ENCODE measurements around the gene ANKRD13B.

ANKRD13B gene

DNA sequence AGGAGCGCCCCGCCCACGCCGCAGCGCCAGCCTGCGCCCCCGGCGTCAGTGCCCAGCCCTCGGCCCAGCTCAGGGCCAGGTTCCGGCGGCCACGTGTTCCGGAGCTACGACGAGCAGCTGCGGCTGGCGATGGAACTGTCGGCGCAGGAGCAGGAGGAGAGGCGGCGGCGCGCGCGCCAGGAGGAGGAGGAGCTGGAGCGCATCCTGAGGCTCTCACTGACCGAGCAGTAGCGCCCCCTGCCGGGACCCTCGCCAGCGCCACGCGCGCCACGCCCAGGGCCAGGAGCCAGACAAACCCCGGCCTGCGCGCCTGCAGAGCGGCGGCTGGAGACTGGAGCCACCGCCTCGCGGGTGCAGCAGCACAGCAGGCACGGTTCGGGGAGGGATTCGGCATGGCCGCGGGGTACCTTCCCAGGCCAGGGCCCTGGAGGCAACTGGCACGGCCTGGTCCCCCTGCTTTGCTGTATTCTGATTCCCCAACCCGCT, 20.5 kb downstream of the ANKRD13B start:
- WGBS: 3% methylated on average over 49 of the region's 50 CpGs
- Histone ChIP-seq H2BK15ac (ENCODE audit: low read depth, poor library complexity, severe bottlenecking) (peak overlapping the region; percentile 9), H3K27ac (ENCODE audit: low read length, poor library complexity, severe bottlenecking) (no peak overlapping the region), H4K8ac (ENCODE audit: low read length) (peak overlapping the region; percentile 82), H2BK120ac (ENCODE audit: low read depth, low read length) (no peak overlapping the region), H3K23ac (ENCODE audit: low read length in 2 of 2) (no peak overlapping the region), H3K18ac (ENCODE audit: low read depth in 1 of 2, low read length in 2 of 2) (peak overlapping the region; percentile 27 to 44), H3K27me3 (ENCODE audit: control insufficient read depth in 1 of 2, insufficient read depth in 1 of 2, low read length in 2 of 2) (peaks cover 6 to 9% of the 10 kb centered on the region in 2 experiments), H3K4me3 (ENCODE audit: insufficient read depth in 1 of 2, low read depth in 1 of 2, low read length in 2 of 2) (peak overlapping the region; percentile 27 to 59), H2BK12ac (ENCODE audit: low read length in 2 of 2) (peak overlapping the region; percentile 30 to 47), H3K4ac (ENCODE audit: low read depth in 1 of 2, low read length in 2 of 2) (no peak overlapping the region), H3K9me3 (ENCODE audit: control insufficient read depth, low read length) (no peaks in the 10 kb centered on the region), H3K4me2 (ENCODE audit: low read length, poor library complexity, severe bottlenecking) (peak overlapping the region; percentile 74), H2BK5ac (ENCODE audit: low read depth, low read length, poor library complexity, severe bottlenecking) (no peak overlapping the region), H3K79me1 (replicated peaks; ENCODE audit: low read length, poor library complexity, severe bottlenecking) (peaks cover 1% of the 10 kb centered on the region), H2AFZ (ENCODE audit: low read depth, low read length) (peak overlapping the region; percentile 7), H4K91ac (ENCODE audit: low read length) (peak overlapping the region; percentile 45), H3K14ac (ENCODE audit: low read length in 2 of 2) (no peak overlapping the region), H3K36me3 (ENCODE audit: control insufficient read depth in 1 of 2, insufficient read depth in 2 of 2, low read depth in 1 of 2, low read length in 2 of 2) (peaks cover 0 to 28% of the 10 kb centered on the region in 2 experiments), H3K4me1 (ENCODE audit: control insufficient read depth, insufficient read depth, low read depth, low read length) (peaks cover 44% of the 10 kb centered on the region), H3K9ac (ENCODE audit: low read length) (peak overlapping the region; percentile 70), H2AK5ac (ENCODE audit: low read length, severe bottlenecking) (no peak overlapping the region)
- peak; percentile 83 for DNase-seq

DNA sequence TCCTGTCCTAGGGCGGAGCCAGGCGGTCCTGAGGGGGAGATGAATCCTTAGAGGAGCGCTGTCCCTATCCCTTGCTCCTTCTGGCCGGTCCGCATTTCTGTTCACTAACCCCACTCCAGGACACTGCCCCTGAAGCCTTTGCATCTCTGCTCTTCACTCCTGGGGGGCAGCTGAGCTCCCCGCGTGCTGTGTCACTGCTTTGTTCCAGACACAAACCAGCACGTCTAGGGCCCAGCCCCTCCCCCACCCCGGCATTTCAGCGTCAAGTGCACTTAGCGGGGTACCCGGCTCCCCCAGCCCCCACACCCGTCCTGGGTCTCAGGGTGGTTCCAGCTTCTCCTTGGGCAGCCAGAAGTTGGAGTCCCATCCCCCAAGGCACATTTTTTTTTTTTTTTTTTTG, 20.9 kb downstream of the ANKRD13B start:
- Histone ChIP-seq H3K4ac (ENCODE audit: low read depth in 1 of 2, low read length in 2 of 2) (peak overlapping the region in 1 of 2 experiments; percentile 57), H3K4me3 (ENCODE audit: insufficient read depth in 1 of 2, low read depth in 1 of 2, low read length in 2 of 2) (peak overlapping the region in 1 of 2 experiments; percentile 59), H4K8ac (ENCODE audit: low read length) (peak overlapping the region; percentile 82), H3K23ac (ENCODE audit: low read length in 2 of 2) (no peak overlapping the region), H3K4me2 (ENCODE audit: low read length, poor library complexity, severe bottlenecking) (peak overlapping the region; percentile 74), H3K9me3 (ENCODE audit: control insufficient read depth, low read length) (no peaks in the 10 kb centered on the region), H3K36me3 (ENCODE audit: control insufficient read depth in 1 of 2, insufficient read depth in 2 of 2, low read depth in 1 of 2, low read length in 2 of 2) (peaks cover 0 to 24% of the 10 kb centered on the region in 2 experiments), H3K18ac (ENCODE audit: low read depth in 1 of 2, low read length in 2 of 2) (no peak overlapping the region), H3K79me1 (replicated peaks; ENCODE audit: low read length, poor library complexity, severe bottlenecking) (peaks cover 1% of the 10 kb centered on the region), H2AFZ (ENCODE audit: low read depth, low read length) (peak overlapping the region; percentile 7), H3K27me3 (ENCODE audit: control insufficient read depth in 1 of 2, insufficient read depth in 1 of 2, low read length in 2 of 2) (peaks cover 7 to 9% of the 10 kb centered on the region in 2 experiments), H2BK12ac (ENCODE audit: low read length in 2 of 2) (peak overlapping the region in 1 of 2 experiments; percentile 30), H4K91ac (ENCODE audit: low read length) (peak overlapping the region; percentile 45), H3K14ac (ENCODE audit: low read length in 2 of 2) (no peak overlapping the region), H2BK5ac (ENCODE audit: low read depth, low read length, poor library complexity, severe bottlenecking) (no peak overlapping the region), H2BK120ac (ENCODE audit: low read depth, low read length) (no peak overlapping the region), H3K27ac (ENCODE audit: low read length, poor library complexity, severe bottlenecking) (no peak overlapping the region), H2AK5ac (ENCODE audit: low read length, severe bottlenecking) (peak overlapping the region; percentile 49), H3K4me1 (ENCODE audit: control insufficient read depth, insufficient read depth, low read depth, low read length) (peaks cover 48% of the 10 kb centered on the region), H3K9ac (ENCODE audit: low read length) (peak overlapping the region; percentile 70), H2BK15ac (ENCODE audit: low read depth, poor library complexity, severe bottlenecking) (no peak overlapping the region)
- DNase-seq: no peak
- WGBS: 33% methylated on average over 13 of the region's 13 CpGs

DNA sequence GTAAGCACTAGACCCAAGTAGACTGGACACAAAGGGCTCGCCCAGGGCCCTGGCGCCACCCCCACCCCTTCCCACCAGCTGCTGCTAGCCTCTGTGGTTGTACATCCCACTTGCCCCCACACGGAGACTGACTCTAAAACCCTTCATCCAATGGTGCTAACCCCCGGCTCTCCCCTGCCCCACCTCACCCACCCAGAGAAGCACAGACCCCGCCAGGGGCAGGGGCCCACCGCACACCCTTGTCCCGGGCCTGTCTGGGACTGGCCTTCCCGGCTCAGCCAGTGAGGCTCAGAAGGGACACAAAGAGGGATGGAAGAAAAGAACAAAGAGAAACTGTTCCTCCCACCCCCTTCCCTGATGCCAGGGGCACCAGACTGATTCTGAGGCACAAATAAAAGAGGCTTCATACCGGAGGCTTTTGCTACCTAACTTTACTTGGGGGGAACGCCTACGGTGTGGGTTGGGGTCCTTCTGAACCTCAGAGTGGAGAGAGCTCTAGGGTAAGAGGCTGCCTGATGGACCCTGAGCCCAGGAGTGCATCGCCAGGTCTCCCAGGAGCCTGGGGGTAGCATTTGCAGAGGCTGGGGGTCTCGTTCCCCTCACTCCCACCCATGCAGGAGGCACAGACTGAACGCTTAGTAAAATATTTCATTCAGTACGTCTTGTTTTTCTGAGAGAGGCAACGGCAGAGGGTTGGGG, 21.6 kb downstream of the ANKRD13B start:
- no peak overlapping the region for H4K91ac ChIP-seq (ENCODE audit: low read length)
- no peak overlapping the region for H2BK12ac ChIP-seq (ENCODE audit: low read length in 2 of 2)
- H3K27ac ChIP-seq (ENCODE audit: low read length, poor library complexity, severe bottlenecking): no peak overlapping the region
- H3K18ac ChIP-seq (ENCODE audit: low read depth in 1 of 2, low read length in 2 of 2): no peak overlapping the region
- peaks cover 0 to 20% of the 10 kb centered on the region in 2 experiments for H3K36me3 ChIP-seq (ENCODE audit: control insufficient read depth in 1 of 2, insufficient read depth in 2 of 2, low read depth in 1 of 2, low read length in 2 of 2)
- H4K8ac ChIP-seq (ENCODE audit: low read length): no peak overlapping the region
- no peak overlapping the region for H3K14ac ChIP-seq (ENCODE audit: low read length in 2 of 2)
- H3K4ac ChIP-seq (ENCODE audit: low read depth in 1 of 2, low read length in 2 of 2): no peak overlapping the region
- H3K4me2 ChIP-seq (ENCODE audit: low read length, poor library complexity, severe bottlenecking): no peak overlapping the region
- no peak overlapping the region for H2AK5ac ChIP-seq (ENCODE audit: low read length, severe bottlenecking)
- H3K4me1 ChIP-seq (ENCODE audit: control insufficient read depth, insufficient read depth, low read depth, low read length): peaks cover 51% of the 10 kb centered on the region
- H2AFZ ChIP-seq (ENCODE audit: low read depth, low read length): no peak overlapping the region
- no peak for DNase-seq
- H3K4me3 ChIP-seq (ENCODE audit: insufficient read depth in 1 of 2, low read depth in 1 of 2, low read length in 2 of 2): peak overlapping the region in 1 of 2 experiments; percentile 73
- H3K9me3 ChIP-seq (ENCODE audit: control insufficient read depth, low read length): no peaks in the 10 kb centered on the region
- peak overlapping the region; percentile 70 for H3K9ac ChIP-seq (ENCODE audit: low read length)
- H3K23ac ChIP-seq (ENCODE audit: low read length in 2 of 2): no peak overlapping the region
- no peak overlapping the region for H2BK120ac ChIP-seq (ENCODE audit: low read depth, low read length)
- peaks cover 8 to 9% of the 10 kb centered on the region in 2 experiments for H3K27me3 ChIP-seq (ENCODE audit: control insufficient read depth in 1 of 2, insufficient read depth in 1 of 2, low read length in 2 of 2)
- H2BK5ac ChIP-seq (ENCODE audit: low read depth, low read length, poor library complexity, severe bottlenecking): no peak overlapping the region
- H2BK15ac ChIP-seq (ENCODE audit: low read depth, poor library complexity, severe bottlenecking): no peak overlapping the region
- H3K79me1 ChIP-seq (replicated peaks; ENCODE audit: low read length, poor library complexity, severe bottlenecking): no peaks in the 10 kb centered on the region
- 85% methylated on average over 13 of the region's 16 CpGs for WGBS

DNA sequence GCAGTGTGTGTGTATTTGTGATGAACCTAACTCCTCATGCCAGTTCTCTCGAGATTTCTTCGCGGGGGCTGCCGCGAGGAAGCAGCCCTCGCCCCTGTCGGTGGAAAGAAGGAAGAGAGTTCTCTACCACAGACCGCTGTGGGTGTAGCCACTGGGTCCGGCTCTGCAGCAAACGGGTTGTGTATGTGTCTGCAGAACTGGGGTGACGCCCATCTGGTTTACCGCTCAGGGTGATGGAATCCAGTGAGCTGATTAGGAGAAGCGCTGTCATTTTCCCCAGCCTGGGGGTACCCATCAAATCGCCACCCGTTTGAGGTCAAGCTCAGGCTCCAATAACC, 22.1 kb downstream of the ANKRD13B start:
- Histone ChIP-seq H4K8ac (ENCODE audit: low read length) (peak overlapping the region; percentile 64), H3K79me1 (replicated peaks; ENCODE audit: low read length, poor library complexity, severe bottlenecking) (no peaks in the 10 kb centered on the region), H3K23ac (ENCODE audit: low read length in 2 of 2) (no peak overlapping the region), H2BK15ac (ENCODE audit: low read depth, poor library complexity, severe bottlenecking) (no peak overlapping the region), H3K27me3 (ENCODE audit: control insufficient read depth in 1 of 2, insufficient read depth in 1 of 2, low read length in 2 of 2) (peaks cover 8 to 9% of the 10 kb centered on the region in 2 experiments), H3K9me3 (ENCODE audit: control insufficient read depth, low read length) (no peaks in the 10 kb centered on the region), H3K14ac (ENCODE audit: low read length in 2 of 2) (no peak overlapping the region), H3K4ac (ENCODE audit: low read depth in 1 of 2, low read length in 2 of 2) (peak overlapping the region in 1 of 2 experiments; percentile 57), H2AFZ (ENCODE audit: low read depth, low read length) (no peak overlapping the region), H2BK120ac (ENCODE audit: low read depth, low read length) (no peak overlapping the region), H3K4me1 (ENCODE audit: control insufficient read depth, insufficient read depth, low read depth, low read length) (peaks cover 53% of the 10 kb centered on the region), H3K4me3 (ENCODE audit: insufficient read depth in 1 of 2, low read depth in 1 of 2, low read length in 2 of 2) (peak overlapping the region; percentile 29 to 73), H2BK12ac (ENCODE audit: low read length in 2 of 2) (no peak overlapping the region), H3K4me2 (ENCODE audit: low read length, poor library complexity, severe bottlenecking) (peak overlapping the region; percentile 93), H3K9ac (ENCODE audit: low read length) (peak overlapping the region; percentile 70), H4K91ac (ENCODE audit: low read length) (no peak overlapping the region), H3K18ac (ENCODE audit: low read depth in 1 of 2, low read length in 2 of 2) (no peak overlapping the region), H2BK5ac (ENCODE audit: low read depth, low read length, poor library complexity, severe bottlenecking) (no peak overlapping the region), H3K36me3 (ENCODE audit: control insufficient read depth in 1 of 2, insufficient read depth in 2 of 2, low read depth in 1 of 2, low read length in 2 of 2) (peaks cover 0 to 21% of the 10 kb centered on the region in 2 experiments), H2AK5ac (ENCODE audit: low read length, severe bottlenecking) (no peak overlapping the region), H3K27ac (ENCODE audit: low read length, poor library complexity, severe bottlenecking) (no peak overlapping the region)
- 43% methylated on average over 15 of the region's 15 CpGs for WGBS
- DNase-seq: peak; percentile 50
